AG09319 (cell line): ENCODE measurements around the gene HSPA5.
"Not testable (repeated sequence)": the region's sequence is repeated elsewhere in the genome, so short reads cannot be mapped to it uniquely, and the experiment has no call there.

Experiments
- DNase-seq: peaks from one replicate; pipeline ENCODE4 v3.0.0-alpha.2; 2010; ENCODE audit warnings: low read depth; ENCODE audit errors: extremely low read depth
- TF ChIP-seq, protein P1 (sequence below): IDR thresholded peaks from 2 replicates; pipeline ENCODE4 v1.5.1; 2011; ENCODE audit warnings: low read depth, mild to moderate bottlenecking, inconsistent platforms, low read length, moderate library complexity

HSPA5 gene

DNA sequence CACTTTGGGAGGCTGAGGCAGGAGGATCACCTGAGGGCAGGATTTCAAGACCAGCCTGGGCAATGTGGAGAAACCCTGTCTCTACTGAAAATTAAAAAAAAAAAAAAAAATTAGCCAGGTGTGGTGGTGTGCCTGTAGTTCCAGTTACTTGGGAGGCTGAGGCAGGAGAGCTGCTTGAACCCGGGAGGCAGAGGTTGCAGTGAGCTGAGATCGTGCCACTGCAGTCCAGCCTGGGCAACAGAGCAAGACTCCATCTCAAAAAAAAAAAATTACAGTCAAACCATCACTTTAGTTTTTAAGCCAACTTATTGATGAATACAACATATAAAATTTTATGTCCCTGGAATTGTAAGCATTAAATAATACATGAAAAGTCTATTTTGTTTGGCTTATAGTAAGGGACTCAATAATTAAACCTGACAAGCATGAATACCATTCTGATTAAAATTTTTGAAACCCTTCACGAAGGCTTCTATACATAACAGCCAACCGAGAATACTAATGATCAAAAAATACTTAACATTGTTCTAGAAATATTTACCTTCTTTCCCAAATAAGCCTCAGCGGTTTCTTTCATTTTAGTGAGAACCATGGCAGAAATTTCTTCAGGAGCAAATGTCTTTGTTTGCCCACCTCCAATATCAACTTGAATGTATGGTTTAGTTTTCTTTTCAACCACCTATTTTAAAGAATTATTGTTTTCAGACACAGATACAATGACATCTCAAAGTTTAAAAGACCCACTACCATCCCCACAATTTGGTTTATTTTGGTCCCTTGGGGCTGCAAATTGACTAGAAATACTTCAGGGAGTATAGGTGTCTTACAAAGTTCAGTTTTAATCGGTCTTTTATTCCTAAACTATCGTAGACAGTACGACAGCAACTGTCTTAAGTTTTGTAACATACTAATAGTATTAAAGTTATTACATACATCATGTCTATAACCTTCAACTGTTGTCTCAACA lies 1.2 kb downstream of the HSPA5 start:
- TF ChIP-seq, protein P1, sequence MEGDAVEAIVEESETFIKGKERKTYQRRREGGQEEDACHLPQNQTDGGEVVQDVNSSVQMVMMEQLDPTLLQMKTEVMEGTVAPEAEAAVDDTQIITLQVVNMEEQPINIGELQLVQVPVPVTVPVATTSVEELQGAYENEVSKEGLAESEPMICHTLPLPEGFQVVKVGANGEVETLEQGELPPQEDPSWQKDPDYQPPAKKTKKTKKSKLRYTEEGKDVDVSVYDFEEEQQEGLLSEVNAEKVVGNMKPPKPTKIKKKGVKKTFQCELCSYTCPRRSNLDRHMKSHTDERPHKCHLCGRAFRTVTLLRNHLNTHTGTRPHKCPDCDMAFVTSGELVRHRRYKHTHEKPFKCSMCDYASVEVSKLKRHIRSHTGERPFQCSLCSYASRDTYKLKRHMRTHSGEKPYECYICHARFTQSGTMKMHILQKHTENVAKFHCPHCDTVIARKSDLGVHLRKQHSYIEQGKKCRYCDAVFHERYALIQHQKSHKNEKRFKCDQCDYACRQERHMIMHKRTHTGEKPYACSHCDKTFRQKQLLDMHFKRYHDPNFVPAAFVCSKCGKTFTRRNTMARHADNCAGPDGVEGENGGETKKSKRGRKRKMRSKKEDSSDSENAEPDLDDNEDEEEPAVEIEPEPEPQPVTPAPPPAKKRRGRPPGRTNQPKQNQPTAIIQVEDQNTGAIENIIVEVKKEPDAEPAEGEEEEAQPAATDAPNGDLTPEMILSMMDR: no peak
- no peak for DNase-seq

DNA sequence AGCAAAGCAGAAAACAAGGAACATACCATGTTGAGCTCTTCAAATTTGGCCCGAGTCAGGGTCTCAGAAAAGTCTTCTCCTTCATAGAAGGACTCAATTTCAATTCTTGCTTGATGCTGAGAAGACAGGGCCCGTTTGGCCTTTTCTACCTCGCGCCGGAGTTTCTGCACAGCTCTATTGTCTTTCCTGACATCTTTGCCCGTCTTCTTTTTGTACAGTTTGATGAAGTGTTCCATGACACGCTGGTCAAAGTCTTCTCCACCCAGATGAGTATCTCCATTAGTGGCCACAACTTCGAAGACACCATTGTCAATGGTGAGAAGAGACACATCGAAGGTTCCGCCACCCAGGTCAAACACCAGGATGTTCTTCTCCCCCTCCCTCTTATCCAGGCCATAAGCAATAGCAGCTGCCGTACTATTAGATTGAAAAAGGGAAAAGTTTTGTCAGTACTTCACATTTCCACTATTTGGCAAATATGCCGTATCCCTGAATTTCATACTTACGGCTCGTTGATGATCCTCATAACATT lies 2.2 kb downstream of the HSPA5 start:
- TF ChIP-seq, protein P1: no peak
- DNase-seq: no peak

DNA sequence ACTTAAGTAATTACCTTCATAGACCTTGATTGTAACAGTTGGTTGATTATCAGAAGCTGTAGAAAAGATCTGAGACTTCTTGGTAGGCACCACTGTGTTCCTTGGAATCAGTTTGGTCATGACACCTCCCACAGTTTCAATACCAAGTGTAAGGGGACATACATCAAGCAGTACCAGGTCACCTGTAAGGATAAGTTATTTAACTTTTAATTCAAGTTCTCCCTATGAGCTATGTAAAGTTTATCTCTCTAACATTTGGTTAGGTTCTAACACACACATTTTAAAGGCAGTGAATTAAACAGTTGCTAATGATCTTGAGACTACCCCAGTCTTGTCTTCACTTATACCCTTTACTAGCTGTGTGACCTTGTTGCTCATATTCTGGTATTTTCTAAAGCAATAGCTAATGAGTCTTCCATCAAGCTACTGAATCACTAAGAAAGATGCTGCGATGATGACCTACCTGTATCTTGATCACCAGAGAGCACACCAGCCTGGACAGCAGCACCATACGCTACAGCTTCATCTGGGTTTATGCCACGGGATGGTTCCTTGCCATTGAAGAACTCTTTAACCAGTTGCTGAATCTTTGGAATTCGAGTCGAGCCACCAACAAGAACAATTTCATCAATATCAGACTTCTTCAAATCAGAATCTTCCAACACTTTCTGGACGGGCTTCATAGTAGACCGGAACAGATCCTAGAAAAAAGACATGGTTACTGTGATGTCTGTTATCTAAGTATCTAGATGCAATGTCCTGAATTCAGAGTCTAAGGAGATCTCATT lies 2.8 kb downstream of the HSPA5 start:
- no peak for DNase-seq
- TF ChIP-seq, protein P1: no peak

DNA sequence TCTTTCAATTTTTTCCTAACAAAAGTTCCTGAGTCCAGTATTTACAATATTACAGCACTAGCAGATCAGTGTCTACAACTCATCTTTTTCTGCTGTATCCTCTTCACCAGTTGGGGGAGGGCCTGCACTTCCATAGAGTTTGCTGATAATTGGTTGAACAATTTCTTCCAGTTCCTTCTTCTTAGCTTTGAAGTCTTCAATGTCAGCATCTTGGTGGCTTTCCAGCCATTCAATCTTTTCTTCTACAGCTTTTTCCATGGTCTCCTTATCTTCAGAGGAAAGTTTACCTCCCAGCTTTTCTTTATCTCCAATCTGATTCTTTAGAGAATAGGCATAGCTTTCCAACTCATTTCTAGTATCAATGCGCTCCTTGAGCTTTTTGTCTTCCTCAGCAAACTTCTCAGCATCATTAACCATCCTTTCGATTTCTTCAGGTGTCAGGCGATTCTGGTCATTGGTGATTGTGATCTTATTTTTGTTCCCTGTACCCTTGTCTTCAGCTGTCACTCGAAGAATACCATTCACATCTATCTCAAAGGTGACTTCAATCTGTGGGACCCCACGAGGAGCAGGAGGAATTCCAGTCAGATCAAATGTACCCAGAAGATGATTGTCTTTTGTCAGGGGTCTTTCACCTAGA lies 4.5 kb downstream of the HSPA5 start:
- not testable (repeated sequence) for DNase-seq

DNA sequence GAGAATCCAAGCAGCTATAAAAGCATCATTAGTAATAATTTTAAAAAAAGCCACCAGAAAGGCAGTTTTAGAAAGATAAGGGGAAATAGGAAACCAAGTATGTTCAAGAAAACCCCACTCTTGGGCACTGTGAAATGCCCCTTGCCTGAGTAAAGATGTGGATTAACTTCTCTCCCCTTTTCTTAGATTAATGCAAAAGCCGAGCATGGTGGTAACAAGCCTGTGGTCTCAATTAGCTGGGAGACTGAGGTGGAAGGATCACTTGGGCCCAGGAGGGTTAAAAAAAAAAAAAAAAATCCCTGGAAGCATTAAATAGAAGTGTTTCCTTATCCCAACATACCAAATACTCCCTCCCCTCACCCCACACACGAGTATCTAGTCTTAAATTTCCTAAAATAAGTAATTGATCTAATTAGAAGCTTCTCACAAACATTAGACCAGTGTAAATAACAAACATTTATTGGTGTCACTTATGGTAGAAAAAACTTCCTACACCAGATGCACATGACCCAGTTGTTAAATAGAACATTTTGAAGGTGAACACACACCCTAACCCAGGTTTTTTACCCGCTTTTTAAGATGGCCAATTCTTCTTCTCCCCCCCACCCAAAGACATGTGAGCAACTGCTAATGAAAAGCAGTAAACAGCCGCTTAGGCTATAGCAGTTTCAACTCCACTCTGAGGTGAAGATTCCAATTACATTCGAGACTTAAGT lies 5.2 kb downstream of the HSPA5 start:
- no peak for DNase-seq
- TF ChIP-seq, protein P1: no peak

DNA sequence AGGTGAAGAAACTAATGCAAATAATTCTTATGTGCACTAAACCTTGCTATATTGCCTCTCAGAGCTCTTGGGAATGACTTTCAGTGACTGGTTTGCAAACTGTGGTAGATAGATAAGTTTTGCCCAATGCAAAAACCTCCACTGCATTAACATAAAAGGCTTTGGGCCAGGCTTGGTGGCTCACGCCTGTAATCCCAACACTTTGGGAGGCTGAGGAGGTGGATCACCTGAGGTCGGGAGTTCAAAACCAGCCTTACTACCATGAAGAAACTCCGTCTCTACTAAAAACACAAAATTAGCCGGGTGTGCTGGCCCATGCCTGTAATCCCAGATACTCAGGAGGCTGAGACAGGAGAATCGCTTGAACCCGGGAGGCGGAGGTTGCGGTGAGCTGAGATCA lies 7.0 kb downstream of the HSPA5 start:
- DNase-seq: not testable (repeated sequence)

DNA sequence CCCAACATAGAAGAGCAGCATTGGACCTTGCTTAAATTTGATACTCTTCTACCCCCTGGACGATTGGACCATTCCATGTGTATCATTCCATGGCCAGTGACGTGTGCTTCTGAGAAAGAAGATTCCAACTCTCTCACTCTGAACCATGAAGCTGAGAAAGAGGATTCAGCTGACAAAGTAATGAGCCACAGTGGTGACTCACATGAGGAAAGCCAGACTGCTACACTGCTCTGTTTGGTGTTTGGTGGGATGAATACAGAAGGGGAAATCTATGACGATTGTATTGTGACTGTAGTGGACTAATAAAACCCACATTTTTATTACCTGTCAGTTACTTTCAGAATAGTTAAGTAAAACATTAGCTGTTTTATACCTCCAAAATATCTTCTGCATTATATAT lies 7.5 kb downstream of the HSPA5 start:
- TF ChIP-seq, protein P1: no peak
- peak; percentile 88 for DNase-seq
